ENCODE measurements around the gene MYL7. TPM values are rescaled to one million over a fixed set of nuclear protein-coding genes. Genes with fewer than 3 reads are reported as not detected.

The MYL7 gene
- total and polyA plus RNA-seq, 2 of the 4 experiments (the other 2 are of a cell fraction), result 0.24 TPM; not detected in 1

GRCh38 chr7:44144968-44145478 lies 3.9 kb upstream of the MYL7 start:
- H3K4me3 ChIP-seq (ENCODE audit: insufficient read depth, low read depth, low read length), result peak overlapping the region; percentile 43; the same call in 1 of the 2 replicates
- H2AFZ ChIP-seq (replicated peaks; ENCODE audit: low read length, poor library complexity), result peak overlapping the region; percentile 92
- in situ Hi-C loops (cut with MboI; ENCODE audit: low sequenced_read_pairs) (no loop called here), dilution Hi-C loops (cut with HindIII; ENCODE audit: low sequenced_read_pairs, unreplicated experiment) (no loop called here), intact Hi-C loops (cut with micrococcal nuclease) (no loop called here)
- H3K9me1 ChIP-seq (ENCODE audit: insufficient read depth, low read length), result peaks cover 3% of the 10 kb centered on the region; the same call in 1 of the 2 replicates
- no peaks in the 10 kb centered on the region for H3K79me1 ChIP-seq (ENCODE audit: low read depth in 1 of 2, low read length in 2 of 2)
- H3K23ac ChIP-seq (ENCODE audit: low read depth, low read length), result no peak overlapping the region
- H2AK5ac ChIP-seq (ENCODE audit: low read depth, low read length), result no peak overlapping the region
- no peaks in the 10 kb centered on the region for H3K36me3 ChIP-seq (ENCODE audit: control insufficient read depth, insufficient read depth, low read length)
- peaks cover 5% of the 10 kb centered on the region; the same call in 1 of the 2 replicates for H3K4me1 ChIP-seq (ENCODE audit: control insufficient read depth, insufficient read depth, low read length)
- H2AK9ac ChIP-seq (replicated peaks; ENCODE audit: low read depth, low read length, poor library complexity), result peak overlapping the region; percentile 74
- no peak overlapping the region for H3K56ac ChIP-seq (ENCODE audit: extremely low read depth, insufficient read depth, low read length)
- H4K8ac ChIP-seq (ENCODE audit: low read depth in 2 of 2, low read length in 2 of 2), result no peak overlapping the region
- H3K4ac ChIP-seq (ENCODE audit: low read depth, low read length), result no peak overlapping the region
- DNase-seq, result no peak
- no TSS peak for BruUV-seq (replicated peaks)
- H4K20me1 ChIP-seq (ENCODE audit: insufficient read depth, low read length), result no peaks in the 10 kb centered on the region
- H2BK5ac ChIP-seq (ENCODE audit: low read depth, low read length, poor library complexity, severe bottlenecking), result no peak overlapping the region
- peaks cover 40% of the 10 kb centered on the region for H3K27me3 ChIP-seq (ENCODE audit: control insufficient read depth, insufficient read depth, low read length)
- TF ChIP-seq SMC3 (IDR thresholded peaks at IDR 0.05; ENCODE audit: low read depth, low read length), result no peak
- TF ChIP-seq, protein P1, sequence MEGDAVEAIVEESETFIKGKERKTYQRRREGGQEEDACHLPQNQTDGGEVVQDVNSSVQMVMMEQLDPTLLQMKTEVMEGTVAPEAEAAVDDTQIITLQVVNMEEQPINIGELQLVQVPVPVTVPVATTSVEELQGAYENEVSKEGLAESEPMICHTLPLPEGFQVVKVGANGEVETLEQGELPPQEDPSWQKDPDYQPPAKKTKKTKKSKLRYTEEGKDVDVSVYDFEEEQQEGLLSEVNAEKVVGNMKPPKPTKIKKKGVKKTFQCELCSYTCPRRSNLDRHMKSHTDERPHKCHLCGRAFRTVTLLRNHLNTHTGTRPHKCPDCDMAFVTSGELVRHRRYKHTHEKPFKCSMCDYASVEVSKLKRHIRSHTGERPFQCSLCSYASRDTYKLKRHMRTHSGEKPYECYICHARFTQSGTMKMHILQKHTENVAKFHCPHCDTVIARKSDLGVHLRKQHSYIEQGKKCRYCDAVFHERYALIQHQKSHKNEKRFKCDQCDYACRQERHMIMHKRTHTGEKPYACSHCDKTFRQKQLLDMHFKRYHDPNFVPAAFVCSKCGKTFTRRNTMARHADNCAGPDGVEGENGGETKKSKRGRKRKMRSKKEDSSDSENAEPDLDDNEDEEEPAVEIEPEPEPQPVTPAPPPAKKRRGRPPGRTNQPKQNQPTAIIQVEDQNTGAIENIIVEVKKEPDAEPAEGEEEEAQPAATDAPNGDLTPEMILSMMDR (conservative IDR thresholded peaks at IDR 0.05; ENCODE audit: low read depth, low read length), result no peak
- no peak overlapping the region for H3K14ac ChIP-seq (replicated peaks; ENCODE audit: low read depth, low read length)
- ChIA-PET POLR2A (ENCODE audit: unreplicated experiment) (no interaction called here), CTCF (no interaction called here)
- no peak for ATAC-seq (ENCODE audit: low read depth)
- H3K9ac ChIP-seq (ENCODE audit: low read depth, low read length), result no peak overlapping the region
- no peak overlapping the region for H2BK120ac ChIP-seq (ENCODE audit: low read depth, low read length)
- WGBS, 2 experiments (ENCODE audit: extremely low coverage in 2 of 2, insufficient read length in 1 of 2), result 85% methylated on average over 15 of the region's 31 CpGs; no CpG with 5 or more reads in 1 of the 2 experiments
- no peak overlapping the region for H4K5ac ChIP-seq (ENCODE audit: low read depth, low read length)
- no peak overlapping the region for H3K18ac ChIP-seq (ENCODE audit: low read depth, low read length)
- no peak overlapping the region for H4K91ac ChIP-seq (ENCODE audit: insufficient read depth, low read depth, low read length)
- no peak overlapping the region for H3K27ac ChIP-seq (ENCODE audit: insufficient read depth, low read length)
- peak overlapping the region; percentile 95; the same call in 1 of the 2 replicates for H3K4me2 ChIP-seq (ENCODE audit: low read depth, low read length)
- no peak overlapping the region for H2BK15ac ChIP-seq (ENCODE audit: low read depth, low read length)
- H3K9me3 ChIP-seq (ENCODE audit: control insufficient read depth, insufficient read depth, low read length), result no peaks in the 10 kb centered on the region
- no peak overlapping the region for H2BK20ac ChIP-seq (ENCODE audit: low read depth, low read length)
